H9 (cell line): ENCODE measurements around the gene GABBR2. TPM values are rescaled to one million over a fixed set of nuclear protein-coding genes. Genes with fewer than 3 reads are reported as not detected.

Experiments
- DNase-seq: peaks from one replicate; pipeline ENCODE4 v3.0.0-alpha.2; 2017
- H2AFZ ChIP-seq: one replicate; pipeline ENCODE4 v1.6.1; 2013; ENCODE audit warnings: mild to moderate bottlenecking, low read length, control low read depth, moderate library complexity
- H2AK5ac ChIP-seq: 2 replicates; pipeline ENCODE4 v1.6.1; 2013; ENCODE audit warnings: low read length, control low read depth, mixed read lengths; ENCODE audit not compliant: insufficient read length
- H2BK120ac ChIP-seq: one replicate; pipeline ENCODE4 v1.6.1; 2013; ENCODE audit warnings: low read depth, mild to moderate bottlenecking, low read length, control low read depth, inconsistent platforms; ENCODE audit not compliant: poor library complexity, severe bottlenecking
- H2BK12ac ChIP-seq: 2 replicates; pipeline ENCODE4 v1.6.1; 2013; ENCODE audit warnings: low read length, control low read depth, mixed read lengths, low read depth; ENCODE audit not compliant: insufficient read length
- H2BK15ac ChIP-seq: 2 replicates; pipeline ENCODE4 v1.6.1; 2013; ENCODE audit warnings: low read depth, low read length, control low read depth
- H2BK20ac ChIP-seq: one replicate; pipeline ENCODE4 v1.6.1; 2013; ENCODE audit warnings: low read depth, mild to moderate bottlenecking, low read length, control low read depth, inconsistent platforms; ENCODE audit not compliant: poor library complexity, severe bottlenecking
- H2BK5ac ChIP-seq: 2 replicates; pipeline ENCODE4 v1.6.1; 2013; ENCODE audit warnings: low read length, control low read depth, mixed read lengths; ENCODE audit not compliant: insufficient read length
- H3K14ac ChIP-seq: 2 replicates; pipeline ENCODE4 v1.6.1; 2013; ENCODE audit warnings: low read length, control low read depth; ENCODE audit not compliant: insufficient read depth
- H3K18ac ChIP-seq: 2 replicates; pipeline ENCODE4 v1.6.1; 2013; ENCODE audit warnings: low read depth, mild to moderate bottlenecking, mixed read lengths, low read length, control low read depth; ENCODE audit not compliant: insufficient read length
- H3K23ac ChIP-seq: 2 replicates; pipeline ENCODE4 v1.6.1; 2013; ENCODE audit warnings: low read length, control low read depth, mixed read lengths, low read depth; ENCODE audit not compliant: insufficient read length
- H3K23me2 ChIP-seq: 2 replicates; pipeline ENCODE4 v1.6.1; 2013; ENCODE audit warnings: low read depth, mild to moderate bottlenecking, mixed read lengths, low read length, control low read depth; ENCODE audit not compliant: insufficient read length, poor library complexity, severe bottlenecking
- H3K27ac ChIP-seq: 2 replicates; pipeline ENCODE4 v1.5.1; 2013; ENCODE audit warnings: low read length, control low read depth, mixed read lengths, low read depth; ENCODE audit not compliant: insufficient read length
- H3K27me3 ChIP-seq: 2 replicates; pipeline ENCODE4 v1.6.1; 2013; ENCODE audit warnings: low read length, control low read depth, inconsistent platforms; ENCODE audit not compliant: insufficient read depth
- H3K4ac ChIP-seq: 2 replicates; pipeline ENCODE4 v1.6.1; 2013; ENCODE audit warnings: low read depth, mild to moderate bottlenecking, control low read depth, inconsistent platforms, low read length, moderate library complexity
- H3K4me1 ChIP-seq: 2 replicates; pipeline ENCODE4 v1.6.1; 2013; ENCODE audit warnings: low read length, control low read depth, inconsistent platforms; ENCODE audit not compliant: insufficient read depth
- H3K4me2 ChIP-seq: 2 replicates; pipeline ENCODE4 v1.6.1; 2013; ENCODE audit warnings: low read length, control low read depth, mixed read lengths; ENCODE audit not compliant: insufficient read length, insufficient read depth
- H3K56ac ChIP-seq: 2 replicates; pipeline ENCODE4 v1.6.1; 2013; ENCODE audit warnings: low read depth, mild to moderate bottlenecking, mixed read lengths, low read length, control low read depth; ENCODE audit not compliant: insufficient read length
- H3K79me1 ChIP-seq: 2 replicates; pipeline ENCODE4 v1.6.1; 2013; ENCODE audit warnings: low read depth, mild to moderate bottlenecking, moderate library complexity, low read length, control low read depth, inconsistent platforms; ENCODE audit not compliant: insufficient read depth, poor library complexity, severe bottlenecking
- H3K79me2 ChIP-seq: 2 replicates; pipeline ENCODE4 v1.6.1; 2013; ENCODE audit warnings: low read length, control low read depth, inconsistent platforms; ENCODE audit not compliant: insufficient read depth
- H3K9ac ChIP-seq: 2 replicates; pipeline ENCODE4 v1.6.1; 2013; ENCODE audit warnings: low read length, control low read depth, mixed read lengths; ENCODE audit not compliant: insufficient read length; ENCODE audit errors: extremely low read depth
- H3K9me3 ChIP-seq: one replicate; pipeline ENCODE4 v1.6.1; 2013; ENCODE audit warnings: low read depth, low read length, inconsistent platforms; ENCODE audit not compliant: control insufficient read depth
- H3T11ph ChIP-seq: one replicate; pipeline ENCODE4 v1.6.1; 2013; ENCODE audit warnings: mild to moderate bottlenecking, low read length, control low read depth, inconsistent platforms
- H4K20me1 ChIP-seq: one replicate; pipeline ENCODE4 v1.6.1; 2013; ENCODE audit not compliant: control insufficient read depth, insufficient read length, insufficient read depth
- H4K5ac ChIP-seq: 2 replicates; pipeline ENCODE4 v1.6.1; 2013; ENCODE audit warnings: low read depth, mild to moderate bottlenecking, mixed read lengths, low read length, control low read depth; ENCODE audit not compliant: insufficient read length
- H4K8ac ChIP-seq: replicated peaks from 2 replicates; pipeline ENCODE4 v1.6.1; 2013; ENCODE audit warnings: low read length, control low read depth, mixed read lengths, low read depth; ENCODE audit not compliant: insufficient read length
- H4K91ac ChIP-seq: 2 replicates; pipeline ENCODE4 v1.6.1; 2013; ENCODE audit warnings: low read depth, mild to moderate bottlenecking, moderate library complexity, mixed read lengths, low read length, control low read depth; ENCODE audit not compliant: insufficient read length
- H3K27ac Mint-ChIP-seq, 3 experiments: 2 replicates in 2 of 3; 3 replicates in 1 of 3; pipeline ENCODE4 v1.8.0; 2020 to 2021; ENCODE audit warnings: mixed read lengths in 3 of 3, mild to moderate bottlenecking in 1 of 3, moderate library complexity in 1 of 3
- H3K27me3 Mint-ChIP-seq: 2 replicates; pipeline ENCODE4 v1.8.0; 2021; ENCODE audit warnings: low read depth, mild to moderate bottlenecking, moderate library complexity, mixed read lengths
- H3K36me3 Mint-ChIP-seq, 3 experiments: 2 replicates in 2 of 3; 3 replicates in 1 of 3; pipeline ENCODE4 v1.8.0; 2020 to 2021; ENCODE audit warnings: low read depth in 3 of 3, mixed read lengths in 3 of 3; ENCODE audit not compliant: insufficient read depth in 1 of 3
- H3K4me1 Mint-ChIP-seq, 2 experiments: 2 replicates each; pipeline ENCODE4 v1.8.0; 2020; ENCODE audit warnings: mixed read lengths in 2 of 2
- H3K4me3 Mint-ChIP-seq, 2 experiments: 2 replicates in 1 of 2; 3 replicates in 1 of 2; pipeline ENCODE4 v1.8.0; 2020 to 2021; ENCODE audit warnings: mild to moderate bottlenecking in 2 of 2, mixed read lengths in 2 of 2, moderate library complexity in 1 of 2
- H3K9me3 Mint-ChIP-seq, 2 experiments: 2 replicates in 1 of 2; 3 replicates in 1 of 2; pipeline ENCODE4 v1.8.0; 2020; ENCODE audit warnings: mild to moderate bottlenecking in 2 of 2, mixed read lengths in 2 of 2, moderate library complexity in 1 of 2
- CTCF ChIP-seq: fragments of 200-600 bp; sonication (generic); conservative IDR thresholded peaks from 3 replicates; pipeline ENCODE4 v1.8.0; 2021; ENCODE audit warnings: antibody characterized with exemption, mild to moderate bottlenecking
- WGBS: extraction: QIAGEN DNeasy Blood & Tissue Kit; methylation state at CpG from one replicate; pipeline ENCODE4 v1.1.7; 2013; ENCODE audit warnings: missing lambda C conversion rate, low lambda C conversion rate, mixed read lengths; ENCODE audit not compliant: insufficient read length; ENCODE audit errors: extremely low coverage; 5-methylcytosine and 5-hydroxymethylcytosine counted together
- total RNA-seq: library from RNA; stranded (reverse); gene quantifications from 2 replicates; pipeline ENCODE4 v1.2.1, GENCODE V29; 2021

GABBR2 gene
- total RNA-seq, 1 experiment from 2014 or later = 0.66 TPM

GRCh38 chr9:98516897-98517503 is 191.7 kb downstream of the GABBR2 start:
- no CpG with 5 or more reads among the region's 9 CpGs for WGBS
- no peak for TF ChIP-seq CTCF

More at GRCh38 chr9:98516897-98517503, 191.7 kb downstream of the GABBR2 start:
- Histone ChIP-seq H3K4me1 (no peaks in the 10 kb centered on the region), H2AK5ac (no peak overlapping the region), H2AFZ (no peak overlapping the region), H3K18ac (no peak overlapping the region), H3K4me2 (no peak overlapping the region), H2BK20ac (no peak overlapping the region), H2BK12ac (no peak overlapping the region), H3K79me1 (no peaks in the 10 kb centered on the region), H4K91ac (no peak overlapping the region), H3K23ac (no peak overlapping the region), H3K27me3 (no peaks in the 10 kb centered on the region), H3K9ac (no peak overlapping the region), H3K56ac (no peak overlapping the region), H3K79me2 (no peaks in the 10 kb centered on the region), H3K9me3 (no peaks in the 10 kb centered on the region), H3K23me2 (peaks cover 3% of the 10 kb centered on the region), H2BK120ac (no peak overlapping the region), H3T11ph (no peak overlapping the region), H2BK5ac (no peak overlapping the region), H3K4ac (no peak overlapping the region), H4K20me1 (no peaks in the 10 kb centered on the region), H3K14ac (no peak overlapping the region), H3K27ac (no peak overlapping the region), H2BK15ac (no peak overlapping the region), H4K5ac (no peak overlapping the region), H4K8ac (no peak overlapping the region)
- Mint-ChIP-seq H3K36me3 (peaks cover 0 to 2% (median 0%) of the 10 kb centered on the region in 3 experiments; a peak in 1 of 7 replicates), H3K4me3 (no peak overlapping the region), H3K27me3 (peaks cover 3% of the 10 kb centered on the region; the same call in 1 of the 2 replicates), H3K4me1 (0 out of 4 replicates have a peak, but pooled peaks cover 0 to 2% of the 10 kb centered on the region in 2 experiments), H3K9me3 (no peaks in the 10 kb centered on the region), H3K27ac (no peak overlapping the region)
- DNase-seq = peak; percentile 15
